Measurements from ENCODE around the gene SPEF2.

DNA sequence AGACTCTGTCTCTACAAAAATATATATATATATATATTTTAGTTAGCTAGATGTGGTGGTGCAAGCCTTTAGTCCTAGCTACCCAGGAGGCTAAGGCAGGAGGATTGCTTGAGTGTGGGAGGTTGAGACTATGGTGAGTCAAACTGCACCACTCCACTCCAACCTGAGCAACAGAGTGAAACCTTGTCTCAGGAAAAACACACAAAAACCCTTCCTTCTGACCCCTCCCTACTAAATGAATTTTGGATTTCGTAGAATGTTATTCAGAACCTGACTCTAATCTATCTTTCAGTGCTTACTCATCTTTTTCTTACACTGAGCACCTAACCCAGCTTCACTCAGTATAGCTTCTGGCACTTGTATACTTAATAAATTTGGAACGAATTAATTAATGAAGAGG lies 203.8 kb downstream of the SPEF2 start:
- TF ChIP-seq RAD21 (conservative IDR thresholded peaks at IDR 0.05) (no peak), EP300 (conservative IDR thresholded peaks at IDR 0.05; ENCODE audit: poor library complexity, severe bottlenecking) (no peak), POLR2AphosphoS5 (IDR thresholded peaks at IDR 0.05) (no peak), SMC3 (conservative IDR thresholded peaks at IDR 0.05; ENCODE audit: poor library complexity) (no peak)
- TF ChIP-seq, protein P1, sequence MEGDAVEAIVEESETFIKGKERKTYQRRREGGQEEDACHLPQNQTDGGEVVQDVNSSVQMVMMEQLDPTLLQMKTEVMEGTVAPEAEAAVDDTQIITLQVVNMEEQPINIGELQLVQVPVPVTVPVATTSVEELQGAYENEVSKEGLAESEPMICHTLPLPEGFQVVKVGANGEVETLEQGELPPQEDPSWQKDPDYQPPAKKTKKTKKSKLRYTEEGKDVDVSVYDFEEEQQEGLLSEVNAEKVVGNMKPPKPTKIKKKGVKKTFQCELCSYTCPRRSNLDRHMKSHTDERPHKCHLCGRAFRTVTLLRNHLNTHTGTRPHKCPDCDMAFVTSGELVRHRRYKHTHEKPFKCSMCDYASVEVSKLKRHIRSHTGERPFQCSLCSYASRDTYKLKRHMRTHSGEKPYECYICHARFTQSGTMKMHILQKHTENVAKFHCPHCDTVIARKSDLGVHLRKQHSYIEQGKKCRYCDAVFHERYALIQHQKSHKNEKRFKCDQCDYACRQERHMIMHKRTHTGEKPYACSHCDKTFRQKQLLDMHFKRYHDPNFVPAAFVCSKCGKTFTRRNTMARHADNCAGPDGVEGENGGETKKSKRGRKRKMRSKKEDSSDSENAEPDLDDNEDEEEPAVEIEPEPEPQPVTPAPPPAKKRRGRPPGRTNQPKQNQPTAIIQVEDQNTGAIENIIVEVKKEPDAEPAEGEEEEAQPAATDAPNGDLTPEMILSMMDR (IDR thresholded peaks at IDR 0.05; ENCODE audit: poor library complexity, severe bottlenecking), result no peak

Data from neural cell (in vitro differentiated cells).